BE2C (cell line): Measurements from ENCODE around the gene CAPN13.
A peak's percentile ranks its signal among the peaks of the same experiment; 100 is the strongest.

Experiments
- DNase-seq: peaks from one replicate; pipeline ENCODE4 v3.0.0-alpha.2; 2020
- H3K27me3 ChIP-seq: fragments of 250-450 bp; sonication (Bioruptor Pico); 2 replicates; pipeline ENCODE4 v1.5.1; 2020; ENCODE audit warnings: mild to moderate bottlenecking
- H3K36me3 ChIP-seq: fragments of 250-450 bp; sonication (Bioruptor Pico); 2 replicates; pipeline ENCODE4 v1.5.1; 2020; ENCODE audit warnings: mild to moderate bottlenecking
- H3K4me1 ChIP-seq: fragments of 250-450 bp; sonication (Bioruptor Pico); 2 replicates; pipeline ENCODE4 v1.5.1; 2020
- H3K4me3 ChIP-seq: 2 replicates; pipeline ENCODE4 v1.5.1; 2011; ENCODE audit warnings: low read depth, low read length
- H3K9me3 ChIP-seq: fragments of 250-450 bp; sonication (Bioruptor Pico); 2 replicates; pipeline ENCODE4 v1.5.1; 2020
- CTCF ChIP-seq: IDR thresholded peaks from 2 replicates; pipeline ENCODE4 v1.5.1; 2012; ENCODE audit warnings: mild to moderate bottlenecking, low read depth, low read length

CAPN13 gene

DNA sequence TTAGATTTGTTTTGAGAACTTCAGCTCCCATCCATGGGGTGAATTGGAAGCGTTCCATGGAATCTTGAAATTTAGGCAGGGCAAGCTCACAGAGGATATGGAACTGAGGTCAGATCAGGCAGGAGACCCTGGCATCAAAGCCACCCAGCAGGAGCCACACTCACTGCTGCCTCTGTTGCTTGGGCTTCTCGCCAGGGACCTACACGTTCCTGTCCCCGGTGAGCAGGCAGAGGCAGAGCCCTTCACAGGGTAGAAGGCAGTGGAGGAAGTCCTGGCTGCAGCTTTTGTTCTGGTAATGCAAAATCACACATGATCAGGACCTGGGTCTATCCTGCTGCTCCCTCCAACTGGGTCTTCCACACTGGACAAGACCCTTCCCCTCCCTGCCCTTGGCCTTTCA is 42.1 kb downstream of the CAPN13 start:
- Histone ChIP-seq H3K27me3 (no peaks in the 10 kb centered on the region), H3K4me3 (no peak overlapping the region)
- no peak for DNase-seq

GRCh38 chr2:30764021-30764800 is 43.0 kb downstream of the CAPN13 start:
- no peaks in the 10 kb centered on the region for H3K36me3 ChIP-seq
- DNase-seq, result no peak
- H3K27me3 ChIP-seq, result no peaks in the 10 kb centered on the region
- no peaks in the 10 kb centered on the region for H3K9me3 ChIP-seq
- no peak overlapping the region for H3K4me3 ChIP-seq
- no peak for TF ChIP-seq CTCF
- no peaks in the 10 kb centered on the region; the same call in 1 of the 2 replicates for H3K4me1 ChIP-seq

More for the DNA sequence above, 42.1 kb downstream of the CAPN13 start:
- H3K9me3 ChIP-seq, result no peaks in the 10 kb centered on the region
- H3K36me3 ChIP-seq, result no peaks in the 10 kb centered on the region
- TF ChIP-seq CTCF, result no peak
- H3K4me1 ChIP-seq, result no peaks in the 10 kb centered on the region

DNA sequence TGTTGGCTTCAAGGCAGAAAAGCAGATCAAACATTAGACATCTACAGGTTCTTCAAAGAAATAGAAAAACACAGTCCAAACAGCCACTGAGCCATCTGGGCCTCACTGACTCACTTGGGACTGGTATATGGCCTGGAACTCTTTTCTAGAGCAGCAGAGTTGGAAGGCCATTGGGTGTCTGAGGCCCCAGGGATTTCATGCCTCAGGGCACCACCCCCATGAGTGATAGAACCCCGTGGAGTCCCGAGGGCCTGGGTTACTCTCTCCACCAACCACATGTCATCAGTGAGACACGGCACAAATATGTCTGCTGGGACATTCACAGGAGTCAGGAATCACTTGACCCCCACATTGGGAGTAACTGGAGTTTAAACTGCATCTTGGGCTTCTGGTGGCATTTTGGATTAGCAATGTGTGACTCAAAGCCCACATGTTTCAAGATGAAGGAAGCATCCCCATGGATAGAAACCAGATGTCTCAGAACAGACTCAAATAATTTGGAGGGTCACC is 44.0 kb downstream of the CAPN13 start:
- Histone ChIP-seq H3K27me3 (no peaks in the 10 kb centered on the region), H3K36me3 (no peaks in the 10 kb centered on the region), H3K4me3 (no peak overlapping the region), H3K9me3 (no peaks in the 10 kb centered on the region), H3K4me1 (peaks cover 2% of the 10 kb centered on the region; the same call in 1 of the 2 replicates)
- no peak for DNase-seq
- no peak for TF ChIP-seq CTCF

DNA sequence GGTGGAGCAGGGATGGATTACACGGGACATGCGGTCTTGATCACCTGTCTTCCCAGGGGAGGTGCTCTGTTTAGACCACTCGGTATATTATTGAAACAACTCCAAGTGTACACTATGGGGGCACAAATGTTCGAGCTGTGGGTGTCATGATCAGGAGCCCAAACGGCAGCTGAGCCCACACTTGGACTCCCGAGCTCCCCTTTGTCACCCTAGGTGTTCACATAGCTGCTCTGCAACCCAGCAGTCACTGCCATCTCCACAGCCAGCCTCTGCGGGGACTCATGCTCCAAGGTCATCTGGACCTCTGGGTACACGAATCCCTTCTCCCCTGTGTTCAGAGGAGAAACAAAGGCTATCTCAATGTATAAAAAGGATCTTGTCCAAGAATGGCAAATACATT is 46.0 kb downstream of the CAPN13 start:
- Histone ChIP-seq H3K27me3 (no peaks in the 10 kb centered on the region), H3K9me3 (no peaks in the 10 kb centered on the region), H3K36me3 (no peaks in the 10 kb centered on the region), H3K4me1 (peaks cover 20% of the 10 kb centered on the region), H3K4me3 (no peak overlapping the region)
- no peak for DNase-seq
- TF ChIP-seq CTCF, result no peak

- Histone ChIP-seq H3K36me3 (no peaks in the 10 kb centered on the region), H3K27me3 (no peaks in the 10 kb centered on the region), H3K4me3 (no peak overlapping the region), H3K9me3 (no peaks in the 10 kb centered on the region), H3K4me1 (peaks cover 27% of the 10 kb centered on the region)
- no peak for TF ChIP-seq CTCF
- no peak for DNase-seq
Observed at GRCh38 chr2:30759481-30759880, 47.8 kb downstream of the CAPN13 start.

DNA sequence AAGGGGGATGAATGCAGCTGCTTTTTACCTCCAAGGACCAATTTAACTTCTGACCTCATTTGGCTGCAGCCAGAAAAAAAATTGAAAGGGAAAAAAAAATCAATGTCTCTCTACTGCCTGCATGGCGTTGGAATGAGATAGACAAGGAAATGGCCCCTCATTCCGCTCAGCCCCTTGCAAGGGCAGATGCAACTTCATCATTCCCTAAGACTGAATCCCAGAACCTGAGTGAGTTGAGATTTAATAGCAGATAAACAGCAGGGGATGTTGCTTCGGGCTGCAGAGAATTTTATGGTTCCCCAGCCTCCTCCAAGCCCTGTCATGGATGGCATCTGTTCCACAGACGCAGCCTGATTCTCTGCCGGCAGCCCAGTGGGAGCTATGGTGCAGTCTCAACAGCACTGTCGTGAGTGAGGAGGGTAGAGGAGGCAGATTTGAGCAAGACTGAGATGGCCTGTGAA is 49.0 kb downstream of the CAPN13 start:
- no peak for TF ChIP-seq CTCF
- no peak overlapping the region for H3K4me3 ChIP-seq
- H3K9me3 ChIP-seq, result no peaks in the 10 kb centered on the region
- peak; percentile 45 for DNase-seq
- H3K4me1 ChIP-seq, result peaks cover 27% of the 10 kb centered on the region
- H3K36me3 ChIP-seq, result no peaks in the 10 kb centered on the region
- no peaks in the 10 kb centered on the region for H3K27me3 ChIP-seq
